Left renal pelvis (tissue), 4 donors: Measurements from ENCODE around the gene TAS2R4. TPM values are rescaled to one million over a fixed set of nuclear protein-coding genes. Genes with fewer than 3 reads are reported as not detected.
A peak's percentile ranks its signal among the peaks of the same experiment; 100 is the strongest.
"Not testable (repeated sequence)": the region's sequence is repeated elsewhere in the genome, so short reads cannot be mapped to it uniquely, and the experiment has no call there.

Experiments used
- DNase-seq, 4 donors: peaks; one replicate each; pipeline ENCODE4 v3.0.0-alpha.2; 2013; ENCODE audit warnings: low read depth in 4 of 4, low spot score in 3 of 4
- polyA plus RNA-seq, 4 donors: library from polyadenylated mRNA; unstranded; fragments of 120-200 nt; gene quantifications; one replicate each; pipeline ENCODE4 v1.2.1, GENCODE V29; 2013; ENCODE audit not compliant: insufficient read length in 4 of 4

Gene TAS2R4
- 1 to 10 TPM; 1.2 to 5.7 (median 1.6) TPM for polyA plus RNA-seq

GRCh38 chr7:141776374-141776773, at the start of gene TAS2R4:
TAS2R4 (plus strand) TSS chr7:141776674; CDS start chr7:141778489, 1,815 bp downstream.
- no peak for DNase-seq

GRCh38 chr7:141729020-141729419, 47.5 kb upstream of the TAS2R4 start:
- DNase-seq: no peak

DNA sequence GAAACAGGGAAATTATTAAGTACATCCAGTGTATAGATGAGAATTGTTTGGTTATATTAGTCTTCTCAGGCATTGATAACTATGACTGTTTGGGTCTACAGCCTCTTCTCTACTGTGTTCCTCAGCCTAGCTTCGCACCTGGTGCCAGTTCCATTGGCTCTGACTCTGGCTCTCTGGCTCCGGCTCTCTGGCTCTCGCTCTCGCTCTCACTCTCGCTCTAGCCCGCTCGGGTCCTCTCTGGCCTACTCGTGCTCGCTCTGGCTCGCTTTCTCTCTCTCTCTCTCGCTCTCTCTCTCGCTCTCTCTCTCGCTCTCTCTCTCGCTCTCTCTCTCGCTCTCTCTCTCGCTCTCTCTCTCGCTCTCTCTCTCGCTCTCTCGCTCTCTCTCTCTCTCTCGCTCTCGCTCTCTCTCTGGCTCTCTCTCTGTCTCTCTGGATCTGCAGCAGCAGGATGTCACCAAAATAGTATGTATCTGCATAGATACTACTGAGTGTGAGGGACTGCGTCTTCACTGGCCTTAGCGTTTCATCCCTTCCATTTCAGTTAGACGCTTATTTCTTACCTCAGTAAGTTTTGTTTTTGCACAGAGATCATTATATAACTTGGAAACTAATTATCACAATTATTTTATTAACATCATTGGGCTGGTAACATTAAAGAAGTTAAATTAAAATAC, 44.9 kb upstream of the TAS2R4 start:
- DNase-seq: no peak

GRCh38 chr7:141737118-141737835, 39.2 kb upstream of the TAS2R4 start:
- DNase-seq: no peak

GRCh38 chr7:141737836-141738591, 38.5 kb upstream of the TAS2R4 start, which contains the start of gene SSBP1:
SSBP1 (plus strand) TSS chr7:141738358; CDS start chr7:141739167, 809 bp downstream.
- DNase-seq: peak; percentile 89 to 94 (median 92)

DNA sequence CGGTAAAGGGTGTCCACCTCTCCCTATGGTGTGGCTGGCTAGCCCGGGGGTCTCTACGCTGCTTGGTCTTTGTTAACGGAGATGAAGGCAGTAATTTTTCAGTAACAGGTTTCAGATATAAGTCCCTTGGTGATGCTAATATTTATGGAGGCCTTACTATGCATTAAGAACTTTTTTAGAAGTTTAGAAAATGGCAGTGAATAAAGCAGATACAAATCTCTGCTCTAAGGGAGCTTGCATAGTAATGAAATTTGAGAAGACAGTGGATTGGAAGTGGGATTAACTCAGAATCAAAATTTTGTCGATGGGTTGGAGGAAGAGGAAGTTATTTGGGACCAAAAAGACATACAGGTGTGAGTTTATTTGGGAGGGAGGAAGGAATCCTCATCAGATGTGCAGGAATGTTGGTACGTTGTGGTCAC, 37.9 kb upstream of the TAS2R4 start:
- DNase-seq: no peak

- no peak for DNase-seq
These were observed 37.2 kb upstream of the TAS2R4 start for GRCh38 chr7:141739250-141739649.

DNA sequence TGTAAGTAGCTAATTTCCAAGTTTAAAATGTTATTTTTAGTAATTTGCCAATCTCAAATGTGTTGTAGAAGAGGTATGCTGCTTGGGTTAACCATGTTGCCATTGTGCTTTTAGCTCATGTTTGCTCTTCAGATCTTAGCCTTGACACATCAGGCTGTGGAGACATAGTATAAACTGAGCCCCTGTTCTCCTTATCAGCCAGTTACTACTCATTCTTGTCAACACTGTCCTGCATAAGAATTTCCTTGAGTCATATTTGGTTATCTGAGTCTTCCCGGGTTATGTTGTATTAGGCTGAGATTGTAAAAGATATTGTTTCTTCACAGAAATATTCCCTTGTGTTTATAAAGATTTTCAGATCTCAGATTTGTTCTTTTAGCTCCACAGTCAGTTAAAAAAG, 34.2 kb upstream of the TAS2R4 start:
- no peak for DNase-seq

DNA sequence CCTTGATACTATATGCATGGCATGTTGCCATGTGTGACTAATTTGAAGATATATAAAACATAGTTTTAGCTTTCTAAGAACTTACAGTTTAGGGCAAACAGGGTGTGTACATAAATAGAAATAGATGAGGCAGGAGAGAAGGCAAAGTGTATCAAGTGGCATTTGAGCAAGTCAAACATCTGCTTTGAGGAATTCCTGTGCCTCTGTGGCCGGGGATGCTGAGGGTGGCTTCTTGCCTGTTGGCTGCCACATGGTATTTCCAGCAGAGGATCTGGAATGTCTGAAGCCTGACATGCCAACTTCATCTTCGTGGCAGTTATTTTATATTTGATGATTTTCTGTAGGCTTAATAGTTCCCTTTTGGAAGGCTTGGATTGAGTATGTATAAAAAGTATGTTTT, 32.3 kb upstream of the TAS2R4 start:
- DNase-seq: no peak

DNA sequence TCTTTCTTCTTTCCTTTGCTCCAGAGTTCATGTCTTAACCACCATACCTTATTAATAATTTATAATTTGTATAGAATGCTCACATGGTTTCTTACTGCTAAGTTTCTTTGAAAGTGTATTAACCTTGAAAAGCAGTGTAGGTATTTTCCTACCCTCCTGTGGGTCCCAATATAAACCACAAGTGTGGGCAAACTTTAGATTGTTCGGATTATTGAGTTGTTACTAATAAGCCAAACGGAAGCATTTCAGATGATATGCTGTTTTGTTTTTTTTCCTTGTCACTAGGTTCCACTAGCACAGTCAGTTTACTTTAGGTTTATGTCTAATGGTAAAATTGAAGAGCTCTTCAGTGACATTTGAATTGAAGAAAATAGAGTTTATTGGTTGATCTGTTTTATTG, 28.1 kb upstream of the TAS2R4 start:
- DNase-seq: no peak

DNA sequence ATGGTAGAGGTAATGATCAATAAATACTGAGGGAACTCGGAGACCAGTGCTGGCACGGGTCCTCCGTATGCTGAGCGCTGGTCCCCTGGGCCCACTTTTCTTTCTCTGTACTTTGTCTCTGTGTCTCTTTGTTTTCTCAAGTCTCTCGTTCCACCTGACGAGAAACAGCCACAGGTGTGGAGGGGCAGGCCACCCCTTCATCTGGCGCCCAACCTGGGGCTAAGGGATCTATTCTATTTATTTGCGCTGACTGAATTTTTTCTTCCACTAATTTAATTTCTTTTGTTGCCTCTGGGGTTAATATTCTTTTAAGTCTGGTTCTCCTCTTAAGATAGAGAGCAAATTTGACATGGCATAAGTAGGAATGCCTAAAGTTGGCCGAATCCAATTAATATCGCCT, 24.6 kb upstream of the TAS2R4 start:
- DNase-seq: not testable (repeated sequence)

DNA sequence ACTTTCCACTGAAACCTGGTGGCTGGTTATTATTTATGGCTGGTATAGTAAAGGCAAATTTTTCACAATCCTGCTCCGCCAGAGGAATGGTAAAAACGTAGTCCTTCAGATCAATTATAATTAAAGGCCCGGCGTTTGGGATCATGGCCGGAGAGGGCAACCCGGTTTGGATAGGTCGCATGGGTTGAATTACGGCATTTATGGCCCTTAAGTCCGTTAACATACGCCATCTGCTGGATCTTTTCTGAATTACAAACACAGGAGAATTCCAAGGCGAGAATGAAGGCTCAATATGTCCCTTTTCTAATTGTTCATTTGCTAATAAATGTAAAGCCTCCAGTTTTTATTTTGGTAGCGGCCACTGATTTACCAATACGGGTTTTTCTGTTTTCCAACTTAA, 23.8 kb upstream of the TAS2R4 start:
- no peak for DNase-seq

GRCh38 chr7:141754939-141755338, 21.5 kb upstream of the TAS2R4 start:
- no peak for DNase-seq

GRCh38 chr7:141763797-141764196, 12.7 kb upstream of the TAS2R4 start, which contains the start of gene TAS2R3:
TAS2R3 (plus strand) TSS chr7:141764097; CDS start chr7:141764159, 62 bp downstream.
- DNase-seq: no peak

DNA sequence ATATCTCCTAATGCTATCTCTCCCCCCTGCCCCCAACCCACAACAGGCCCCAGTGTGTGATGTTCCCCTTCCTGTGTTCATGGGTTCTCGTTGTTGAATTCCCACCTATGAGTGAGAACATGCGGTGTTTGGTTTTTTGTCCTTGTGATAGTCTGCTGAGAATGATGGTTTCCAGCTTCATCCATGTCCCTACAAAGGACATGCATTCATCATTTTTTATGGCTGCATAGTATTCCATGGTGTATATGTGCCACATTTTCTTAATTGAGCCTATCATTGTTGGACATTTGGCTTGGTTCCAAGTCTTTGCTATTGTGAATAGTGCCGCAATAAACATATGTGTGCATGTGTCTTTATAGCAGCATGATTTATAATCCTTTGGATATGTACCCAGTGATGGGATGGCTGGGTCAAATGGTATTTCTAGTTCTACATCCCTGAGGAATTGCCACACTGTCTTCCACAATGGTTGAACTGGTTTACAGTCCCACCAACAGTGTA, 6.3 kb upstream of the TAS2R4 start:
- not testable (repeated sequence) for DNase-seq

DNA sequence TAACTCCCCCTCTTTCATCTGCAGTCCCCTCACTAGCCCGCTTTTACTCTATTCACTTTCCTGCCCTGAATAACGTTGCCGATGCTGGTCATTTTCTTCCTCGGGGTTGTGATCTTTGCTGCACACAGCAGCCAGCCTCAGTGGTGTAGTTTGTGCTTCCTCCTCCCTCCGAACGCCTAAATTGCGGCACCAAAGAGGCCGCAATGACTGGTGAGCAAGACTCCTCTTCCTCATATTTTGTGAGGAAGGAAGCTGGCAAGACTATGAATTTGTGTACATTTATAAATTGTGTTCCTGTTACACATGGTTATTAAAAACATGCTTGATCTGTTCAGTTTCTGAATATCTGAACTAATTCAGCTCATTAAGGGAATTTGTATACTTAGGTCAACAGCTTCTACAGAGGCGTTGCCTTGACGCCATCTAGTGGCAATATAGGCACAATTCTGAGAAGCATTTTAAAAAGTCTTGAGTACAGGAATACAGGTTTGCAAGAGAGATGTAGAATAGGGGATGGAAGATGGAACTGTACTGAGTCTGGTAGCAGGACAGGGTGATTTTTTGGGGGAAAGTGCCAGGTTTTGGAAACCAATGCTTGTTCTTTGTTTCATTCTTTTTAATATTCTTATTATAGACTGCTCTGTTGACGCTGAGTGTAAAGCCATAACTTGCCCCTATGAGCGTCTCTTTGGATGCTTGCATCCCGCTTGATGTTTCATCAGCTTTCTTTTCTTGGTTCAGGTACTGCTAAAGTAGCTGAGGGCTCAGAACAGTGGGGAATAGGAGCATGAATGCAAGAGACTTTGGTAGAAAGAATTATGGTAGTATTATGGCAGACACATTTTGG, 9.5 kb downstream of the TAS2R4 start:
- peak in 3 of 4 donors; percentile 14 to 16 (median 14) for DNase-seq

DNA sequence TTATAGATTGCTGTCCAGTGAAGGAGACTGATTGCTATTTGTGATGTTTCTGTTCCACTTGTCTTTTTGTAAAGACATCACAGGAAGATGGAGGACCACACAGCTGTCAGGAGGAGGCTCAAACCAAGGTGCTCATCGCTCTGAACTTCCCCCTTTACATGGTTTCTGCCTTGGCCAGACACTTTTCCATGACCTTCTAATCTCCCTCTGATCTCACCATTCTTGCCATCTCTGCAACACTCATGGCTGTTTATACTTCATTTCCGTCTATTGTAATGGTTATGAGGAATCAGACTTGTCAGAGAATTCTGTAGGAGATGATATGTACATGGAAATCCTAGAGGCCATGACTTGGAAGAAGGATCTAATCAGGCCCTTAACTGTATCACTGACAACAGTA, 11.8 kb downstream of the TAS2R4 start:
- DNase-seq: no peak

- no peak for DNase-seq
These were observed 13.4 kb downstream of the TAS2R4 start, which contains the start of gene TAS2R5 for GRCh38 chr7:141789917-141790316. TAS2R5 (plus strand) TSS chr7:141790217; CDS start chr7:141790362, 145 bp downstream.

GRCh38 chr7:141792526-141792925, 16.1 kb downstream of the TAS2R4 start:
- no peak for DNase-seq

DNA sequence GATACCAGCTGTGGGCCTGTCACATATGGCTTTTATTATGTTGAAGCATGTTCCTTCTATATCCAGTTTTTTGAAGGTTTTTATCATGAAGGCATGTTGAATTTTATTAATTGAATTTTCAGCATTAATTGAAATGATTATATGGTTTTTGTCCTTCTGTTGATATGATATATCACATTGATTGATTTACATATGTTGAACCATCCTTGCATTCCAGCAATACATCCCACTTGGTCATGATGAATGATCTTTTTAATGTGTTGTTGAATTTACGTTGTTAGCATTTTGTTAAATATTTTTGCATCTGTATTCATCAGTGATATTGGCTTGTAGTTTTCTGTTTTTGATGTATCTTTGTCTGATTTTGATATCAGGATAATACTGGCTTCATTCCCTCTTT, 43.6 kb downstream of the TAS2R4 start:
- DNase-seq: no peak
